ENCODE results near the gene MCF2L2. TPM values are rescaled to one million over a fixed set of nuclear protein-coding genes. Genes with fewer than 3 reads are reported as not detected.
A peak's percentile ranks its signal among the peaks of the same experiment; 100 is the strongest.

The MCF2L2 gene
- total RNA-seq, 3 donors from 2014 or later: 0.84 to 2.7 (median 1.1) TPM

DNA sequence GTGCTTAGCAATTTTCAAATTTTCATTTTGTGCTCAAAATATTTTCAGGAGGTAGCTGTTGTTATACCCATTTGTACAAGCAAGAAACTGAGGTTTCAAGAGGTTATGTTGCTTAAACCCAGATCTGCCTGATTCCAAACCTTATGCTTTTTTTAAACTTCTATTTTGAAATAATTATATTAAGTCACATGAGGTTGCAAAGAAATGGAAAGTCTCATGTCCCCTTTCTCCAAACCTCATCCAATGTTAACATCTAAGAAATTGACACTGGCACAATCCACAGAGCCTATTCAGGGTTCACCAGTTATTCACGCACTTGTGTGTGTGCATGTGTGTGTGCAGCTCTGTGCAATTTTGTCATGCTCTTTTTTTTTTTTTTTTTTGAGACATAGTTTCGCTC is 140.3 kb downstream of the MCF2L2 start:
- intact Hi-C loops (cut with DNase I, micrococcal nuclease): no loop called here
- ATAC-seq: no peak
- peaks cover 12% of the 10 kb centered on the region for H3K4me1 ChIP-seq (ENCODE audit: low read depth)
- TF ChIP-seq, protein P1, sequence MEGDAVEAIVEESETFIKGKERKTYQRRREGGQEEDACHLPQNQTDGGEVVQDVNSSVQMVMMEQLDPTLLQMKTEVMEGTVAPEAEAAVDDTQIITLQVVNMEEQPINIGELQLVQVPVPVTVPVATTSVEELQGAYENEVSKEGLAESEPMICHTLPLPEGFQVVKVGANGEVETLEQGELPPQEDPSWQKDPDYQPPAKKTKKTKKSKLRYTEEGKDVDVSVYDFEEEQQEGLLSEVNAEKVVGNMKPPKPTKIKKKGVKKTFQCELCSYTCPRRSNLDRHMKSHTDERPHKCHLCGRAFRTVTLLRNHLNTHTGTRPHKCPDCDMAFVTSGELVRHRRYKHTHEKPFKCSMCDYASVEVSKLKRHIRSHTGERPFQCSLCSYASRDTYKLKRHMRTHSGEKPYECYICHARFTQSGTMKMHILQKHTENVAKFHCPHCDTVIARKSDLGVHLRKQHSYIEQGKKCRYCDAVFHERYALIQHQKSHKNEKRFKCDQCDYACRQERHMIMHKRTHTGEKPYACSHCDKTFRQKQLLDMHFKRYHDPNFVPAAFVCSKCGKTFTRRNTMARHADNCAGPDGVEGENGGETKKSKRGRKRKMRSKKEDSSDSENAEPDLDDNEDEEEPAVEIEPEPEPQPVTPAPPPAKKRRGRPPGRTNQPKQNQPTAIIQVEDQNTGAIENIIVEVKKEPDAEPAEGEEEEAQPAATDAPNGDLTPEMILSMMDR (IDR thresholded peaks at IDR 0.05): no peak
- H3K9me3 ChIP-seq: no peaks in the 10 kb centered on the region
- H3K36me3 ChIP-seq (ENCODE audit: low read depth): no peaks in the 10 kb centered on the region
- DNase-seq: no peak
- no peak overlapping the region for H3K4me3 ChIP-seq

DNA sequence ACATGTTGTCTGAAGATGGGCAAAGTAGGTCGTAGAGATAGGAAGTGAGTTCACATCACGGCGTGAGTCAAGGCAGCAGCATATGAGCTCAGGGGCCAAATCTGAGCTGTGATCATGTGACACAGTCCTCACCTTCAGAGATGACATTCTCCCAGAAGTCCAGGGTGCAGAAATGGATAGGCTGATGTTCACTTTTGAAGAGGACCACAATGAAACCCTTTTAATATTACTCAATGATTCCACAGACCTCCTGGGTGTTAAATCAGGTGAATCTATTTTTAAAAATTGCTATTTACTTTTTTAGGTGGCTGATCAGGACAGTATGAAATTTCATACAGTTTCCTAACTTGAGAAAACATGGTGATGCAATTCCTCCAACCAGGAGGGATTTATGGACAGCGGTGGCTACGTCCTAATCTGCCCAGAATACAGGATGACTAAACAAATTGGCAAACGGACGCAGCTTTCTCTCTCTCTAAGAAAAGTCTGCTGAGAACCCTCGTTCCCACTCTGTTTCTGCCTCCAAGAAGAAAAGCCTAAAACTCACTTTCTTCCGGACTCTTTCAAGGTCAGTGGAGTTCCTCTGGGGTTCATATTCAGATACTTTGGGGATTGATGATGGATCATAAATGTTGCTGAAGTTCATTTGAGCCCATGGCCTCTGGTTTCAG is 141.0 kb downstream of the MCF2L2 start:
- intact Hi-C loops (cut with DNase I, micrococcal nuclease): no loop called here
- TF ChIP-seq, protein P1 (IDR thresholded peaks at IDR 0.05): no peak
- ATAC-seq (no peak), DNase-seq (no peak)
- Histone ChIP-seq H3K4me1 (ENCODE audit: low read depth) (peaks cover 12% of the 10 kb centered on the region), H3K9me3 (no peaks in the 10 kb centered on the region), H3K36me3 (ENCODE audit: low read depth) (no peaks in the 10 kb centered on the region), H3K4me3 (no peak overlapping the region)

DNA sequence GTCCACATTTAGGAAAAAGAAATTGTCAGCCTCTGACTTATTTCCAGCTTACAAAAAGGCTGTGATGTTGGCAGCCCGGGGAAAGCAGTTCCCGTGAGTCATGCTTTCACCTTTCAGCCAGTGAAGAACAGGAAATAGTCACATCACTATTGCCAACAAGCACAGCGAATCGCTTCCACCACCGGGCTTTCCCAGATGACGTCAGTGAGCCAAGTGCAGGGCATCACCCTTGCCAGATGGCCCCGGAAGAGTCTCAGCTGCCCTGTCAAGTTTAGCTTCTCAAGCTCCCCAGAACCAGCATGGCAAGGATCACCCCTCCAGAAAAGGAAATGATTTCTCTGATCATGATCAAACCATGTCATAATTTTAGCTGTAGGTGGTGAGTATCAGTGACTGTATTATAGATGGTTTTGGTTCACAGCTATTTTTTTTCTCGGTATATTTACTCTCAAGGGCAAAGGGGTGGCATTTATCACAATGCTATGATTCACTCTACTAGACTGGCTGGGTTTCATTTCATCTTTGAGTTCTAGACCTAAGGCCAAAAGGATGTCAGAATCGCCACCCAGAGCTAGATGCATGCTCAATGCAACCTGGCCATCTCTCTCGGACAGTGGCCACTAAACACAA is 142.5 kb downstream of the MCF2L2 start:
- H3K4me3 ChIP-seq: no peak overlapping the region

DNA sequence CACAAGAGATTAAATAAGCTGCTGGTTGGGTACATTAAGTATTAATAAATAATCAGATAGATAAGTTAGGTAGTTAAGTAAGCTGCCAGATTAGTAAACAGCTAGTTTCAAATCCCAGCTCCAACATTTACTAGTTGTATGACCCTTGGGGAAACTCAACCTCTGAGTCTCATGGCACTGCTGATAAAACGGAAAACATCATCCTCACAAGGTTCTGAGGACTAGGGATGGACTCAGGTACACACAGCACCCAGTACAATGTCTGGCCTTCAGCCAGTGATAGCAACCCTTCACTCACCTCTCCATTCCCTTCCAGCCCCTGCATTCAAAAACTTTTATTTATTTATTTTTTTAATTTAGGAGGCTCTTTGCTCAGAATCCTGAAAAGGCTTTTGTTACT is 143.1 kb downstream of the MCF2L2 start:
- Histone ChIP-seq H3K9me3 (no peaks in the 10 kb centered on the region), H3K4me1 (ENCODE audit: low read depth) (peaks cover 12% of the 10 kb centered on the region), H3K4me3 (no peak overlapping the region), H3K36me3 (ENCODE audit: low read depth) (no peaks in the 10 kb centered on the region)
- ATAC-seq (peak; percentile 17), DNase-seq (no peak)
- intact Hi-C loops (cut with DNase I, micrococcal nuclease): no loop called here
- TF ChIP-seq, protein P1 (IDR thresholded peaks at IDR 0.05): no peak

More for the DNA sequence above, 142.5 kb downstream of the MCF2L2 start:
- peak; percentile 87 to 93 (median 90) for DNase-seq
- H3K9me3 ChIP-seq: no peaks in the 10 kb centered on the region
- H3K36me3 ChIP-seq (ENCODE audit: low read depth): no peaks in the 10 kb centered on the region
- H3K4me1 ChIP-seq (ENCODE audit: low read depth): peaks cover 12% of the 10 kb centered on the region
- intact Hi-C loops (cut with DNase I, micrococcal nuclease): no loop called here
- TF ChIP-seq, protein P1 (IDR thresholded peaks at IDR 0.05): no peak
- ATAC-seq: peak; percentile 99

DNA sequence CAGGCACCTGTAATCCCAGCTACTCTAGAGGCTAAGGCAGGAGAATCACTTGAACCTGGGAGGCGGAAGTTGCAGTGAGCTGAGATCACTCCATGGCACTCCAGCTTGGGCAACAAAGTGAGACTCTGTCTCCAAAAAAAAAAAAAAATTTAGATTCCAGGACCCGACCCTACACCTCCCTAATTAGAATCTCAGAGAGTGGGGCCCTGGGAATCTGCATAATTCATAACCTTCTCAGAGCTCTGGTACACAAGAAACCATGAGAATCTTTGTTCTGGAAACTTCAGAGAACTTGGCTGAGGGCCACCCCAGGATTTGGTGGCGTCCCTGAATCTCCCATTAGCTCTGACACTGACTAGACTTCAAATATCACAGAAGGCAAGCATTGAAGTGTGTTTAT is 143.8 kb downstream of the MCF2L2 start:
- Histone ChIP-seq H3K36me3 (ENCODE audit: low read depth) (no peaks in the 10 kb centered on the region), H3K4me1 (ENCODE audit: low read depth) (peaks cover 12% of the 10 kb centered on the region), H3K4me3 (no peak overlapping the region), H3K9me3 (no peaks in the 10 kb centered on the region)
- TF ChIP-seq, protein P1 (IDR thresholded peaks at IDR 0.05): no peak
- DNase-seq (no peak), ATAC-seq (no peak)
- intact Hi-C loops (cut with DNase I, micrococcal nuclease): no loop called here
